Upper lobe of left lung (tissue), 4 donors: ENCODE results near the gene TRPM6.

Experiments used
- EP300 ChIP-seq, 4 donors: sonication (generic); formaldehyde crosslinking; IDR thresholded peaks; one replicate each; pipeline ENCODE4 v1.5.1; 2017; ENCODE audit warnings: antibody characterized with exemption in 4 of 4, control low read depth in 2 of 4
- POLR2A ChIP-seq, 4 donors: fragments of 450-650 bp; IDR thresholded peaks; one replicate each; pipeline ENCODE4 v1.5.1; 2016 to 2017; ENCODE audit warnings: antibody characterized with exemption in 4 of 4, mild to moderate bottlenecking in 2 of 4
- TF ChIP-seq, protein P1 (sequence below), 6 experiments: fragments of 450-650 bp in 4 of 6; fragments of 200-600 bp in 2 of 6; sonication (generic) in 2 of 6; IDR thresholded peaks; one replicate each; pipeline ENCODE4 v1.5.1; 2016 to 2019; ENCODE audit warnings: antibody characterized with exemption in 6 of 6

- TF ChIP-seq, protein P1, sequence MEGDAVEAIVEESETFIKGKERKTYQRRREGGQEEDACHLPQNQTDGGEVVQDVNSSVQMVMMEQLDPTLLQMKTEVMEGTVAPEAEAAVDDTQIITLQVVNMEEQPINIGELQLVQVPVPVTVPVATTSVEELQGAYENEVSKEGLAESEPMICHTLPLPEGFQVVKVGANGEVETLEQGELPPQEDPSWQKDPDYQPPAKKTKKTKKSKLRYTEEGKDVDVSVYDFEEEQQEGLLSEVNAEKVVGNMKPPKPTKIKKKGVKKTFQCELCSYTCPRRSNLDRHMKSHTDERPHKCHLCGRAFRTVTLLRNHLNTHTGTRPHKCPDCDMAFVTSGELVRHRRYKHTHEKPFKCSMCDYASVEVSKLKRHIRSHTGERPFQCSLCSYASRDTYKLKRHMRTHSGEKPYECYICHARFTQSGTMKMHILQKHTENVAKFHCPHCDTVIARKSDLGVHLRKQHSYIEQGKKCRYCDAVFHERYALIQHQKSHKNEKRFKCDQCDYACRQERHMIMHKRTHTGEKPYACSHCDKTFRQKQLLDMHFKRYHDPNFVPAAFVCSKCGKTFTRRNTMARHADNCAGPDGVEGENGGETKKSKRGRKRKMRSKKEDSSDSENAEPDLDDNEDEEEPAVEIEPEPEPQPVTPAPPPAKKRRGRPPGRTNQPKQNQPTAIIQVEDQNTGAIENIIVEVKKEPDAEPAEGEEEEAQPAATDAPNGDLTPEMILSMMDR (IDR thresholded peaks at IDR 0.05), result no peak
- TF ChIP-seq EP300 (IDR thresholded peaks at IDR 0.05) (no peak), POLR2A (IDR thresholded peaks at IDR 0.05) (no peak)
Observed at GRCh38 chr9:74753650-74754049, 134.1 kb downstream of the TRPM6 start.
